NCI-H187 (cell line): ENCODE measurements around the gene C17orf78.
"Not testable (repeated sequence)": the region's sequence is repeated elsewhere in the genome, so short reads cannot be mapped to it uniquely, and the experiment has no call there.

Experiments
- DNase-seq, 2 experiments: peaks; one replicate each; lab custom pipeline; 2025; lab: John Stamatoyannopoulos, UW

Gene C17orf78

DNA sequence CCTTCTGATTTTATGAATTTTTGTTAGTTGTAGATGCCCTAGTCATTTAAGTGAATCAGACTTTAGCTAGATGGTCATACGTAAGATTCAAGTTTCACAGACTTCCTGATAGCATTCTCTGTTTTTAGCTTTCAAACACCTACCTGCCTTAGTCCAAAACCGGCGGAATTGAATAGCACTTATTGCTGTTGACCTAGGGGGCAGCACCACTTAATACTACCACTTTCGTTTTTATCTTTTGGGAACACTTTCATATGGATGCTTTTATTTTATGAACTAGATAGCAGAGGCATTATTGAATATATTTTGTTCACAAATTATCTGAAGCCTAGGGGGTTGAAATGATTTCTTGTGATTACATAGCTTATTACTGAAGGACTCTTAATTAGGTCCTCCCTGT lies 62.4 kb downstream of the C17orf78 start:
- DNase-seq, result no peak

DNA sequence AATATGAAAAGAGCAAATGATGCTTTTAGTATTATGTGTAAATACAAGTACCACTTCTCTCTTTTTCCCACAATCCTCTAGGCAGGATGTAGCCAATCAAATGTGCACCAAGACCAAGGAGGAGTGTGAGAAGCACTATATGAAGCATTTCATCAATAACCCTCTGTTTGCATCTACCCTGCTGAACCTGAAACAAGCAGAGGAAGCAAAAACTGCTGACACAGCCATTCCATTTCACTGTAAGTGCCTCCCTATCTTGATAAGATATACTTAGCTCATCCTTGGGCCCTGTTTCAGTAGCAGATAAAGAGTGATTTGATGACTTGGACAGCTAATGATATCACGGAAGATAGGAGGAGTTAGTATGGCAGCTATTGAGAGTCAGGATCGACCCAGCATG lies 64.6 kb downstream of the C17orf78 start:
- DNase-seq, result no peak

DNA sequence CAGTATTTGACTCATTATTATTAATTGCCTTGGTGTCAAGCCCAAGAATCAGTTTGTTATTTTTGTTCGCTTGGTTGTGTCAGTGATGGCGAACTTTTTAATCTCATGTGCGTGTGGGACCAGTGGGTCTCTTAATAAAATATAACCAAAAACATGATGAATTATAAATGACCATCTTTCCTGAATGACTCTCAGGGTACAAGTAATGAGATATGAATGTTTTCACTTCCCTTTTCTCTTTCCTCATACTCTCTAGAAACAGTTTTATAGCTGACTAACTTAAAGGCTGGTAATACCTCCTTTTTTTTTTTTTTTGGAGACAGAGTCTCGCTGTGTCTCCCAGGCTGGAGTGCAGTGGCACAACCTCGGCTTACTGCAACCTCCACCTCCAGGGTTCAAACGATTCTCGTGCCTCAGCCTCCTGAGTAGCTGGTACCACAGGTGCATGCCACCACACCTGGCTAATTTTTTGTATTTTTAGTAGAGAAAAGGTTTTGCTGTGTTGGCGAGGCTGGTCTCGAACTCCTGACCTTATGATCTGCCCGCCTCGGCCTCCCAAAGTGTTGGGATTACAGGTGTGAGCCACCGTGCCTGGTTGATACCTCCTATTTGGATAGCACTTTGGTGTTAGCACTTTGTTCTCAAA lies 65.7 kb downstream of the C17orf78 start:
- DNase-seq, result not testable (repeated sequence)
